ENCODE data around the gene COL5A1.

Gene COL5A1

DNA sequence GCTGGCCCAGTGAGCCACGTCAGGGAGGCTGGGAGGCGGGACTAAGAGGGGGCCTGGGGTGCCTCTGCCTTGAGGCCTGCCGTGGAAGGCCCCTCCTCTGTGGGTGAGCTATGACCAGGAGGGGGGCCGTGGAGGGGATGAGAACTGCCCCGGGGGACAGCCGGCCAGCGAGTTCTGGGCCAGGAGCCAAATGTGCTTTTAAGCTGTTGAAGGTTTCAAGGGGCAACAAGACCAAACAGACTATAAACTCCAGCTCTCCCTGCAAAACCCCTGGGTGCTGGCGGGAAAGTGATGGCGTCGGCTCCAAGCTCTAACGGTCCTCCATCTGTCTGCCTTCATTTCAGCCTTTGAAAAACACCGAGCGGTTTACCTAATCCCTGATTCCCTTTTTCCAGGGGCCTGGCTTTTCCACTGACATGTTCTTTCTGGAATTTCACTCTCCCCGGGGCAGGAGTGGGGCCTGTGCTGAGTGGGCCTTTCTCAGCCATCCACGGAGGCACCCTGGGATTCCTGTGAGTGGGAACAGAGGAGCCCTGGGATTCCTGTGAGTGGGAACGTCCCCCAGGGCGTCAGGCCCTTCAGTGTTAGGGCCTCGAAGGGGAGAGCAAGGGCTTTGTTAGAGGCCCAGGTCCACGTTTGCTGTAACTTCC, 65.6 kb downstream of the COL5A1 start:
- DNase-seq = peak; percentile 75 to 93
- TF ChIP-seq, protein P1, sequence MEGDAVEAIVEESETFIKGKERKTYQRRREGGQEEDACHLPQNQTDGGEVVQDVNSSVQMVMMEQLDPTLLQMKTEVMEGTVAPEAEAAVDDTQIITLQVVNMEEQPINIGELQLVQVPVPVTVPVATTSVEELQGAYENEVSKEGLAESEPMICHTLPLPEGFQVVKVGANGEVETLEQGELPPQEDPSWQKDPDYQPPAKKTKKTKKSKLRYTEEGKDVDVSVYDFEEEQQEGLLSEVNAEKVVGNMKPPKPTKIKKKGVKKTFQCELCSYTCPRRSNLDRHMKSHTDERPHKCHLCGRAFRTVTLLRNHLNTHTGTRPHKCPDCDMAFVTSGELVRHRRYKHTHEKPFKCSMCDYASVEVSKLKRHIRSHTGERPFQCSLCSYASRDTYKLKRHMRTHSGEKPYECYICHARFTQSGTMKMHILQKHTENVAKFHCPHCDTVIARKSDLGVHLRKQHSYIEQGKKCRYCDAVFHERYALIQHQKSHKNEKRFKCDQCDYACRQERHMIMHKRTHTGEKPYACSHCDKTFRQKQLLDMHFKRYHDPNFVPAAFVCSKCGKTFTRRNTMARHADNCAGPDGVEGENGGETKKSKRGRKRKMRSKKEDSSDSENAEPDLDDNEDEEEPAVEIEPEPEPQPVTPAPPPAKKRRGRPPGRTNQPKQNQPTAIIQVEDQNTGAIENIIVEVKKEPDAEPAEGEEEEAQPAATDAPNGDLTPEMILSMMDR (IDR thresholded peaks at IDR 0.05) = no peak
- Histone ChIP-seq H3K4me1 (peaks cover 7 to 62% (median 48%) of the 10 kb centered on the region in 4 donors), H3K4me3 (no peak overlapping the region), H3K27ac (peak overlapping the region; percentile 75 to 80), H3K36me3 (peaks cover under 1 to 15% (median 2%) of the 10 kb centered on the region in 3 donors), H3K9me3 (no peaks in the 10 kb centered on the region), H3K27me3 (no peaks in the 10 kb centered on the region)
- intact Hi-C loops (cut with DNase I; ENCODE audit: low total_unique reads) = no loop called here

DNA sequence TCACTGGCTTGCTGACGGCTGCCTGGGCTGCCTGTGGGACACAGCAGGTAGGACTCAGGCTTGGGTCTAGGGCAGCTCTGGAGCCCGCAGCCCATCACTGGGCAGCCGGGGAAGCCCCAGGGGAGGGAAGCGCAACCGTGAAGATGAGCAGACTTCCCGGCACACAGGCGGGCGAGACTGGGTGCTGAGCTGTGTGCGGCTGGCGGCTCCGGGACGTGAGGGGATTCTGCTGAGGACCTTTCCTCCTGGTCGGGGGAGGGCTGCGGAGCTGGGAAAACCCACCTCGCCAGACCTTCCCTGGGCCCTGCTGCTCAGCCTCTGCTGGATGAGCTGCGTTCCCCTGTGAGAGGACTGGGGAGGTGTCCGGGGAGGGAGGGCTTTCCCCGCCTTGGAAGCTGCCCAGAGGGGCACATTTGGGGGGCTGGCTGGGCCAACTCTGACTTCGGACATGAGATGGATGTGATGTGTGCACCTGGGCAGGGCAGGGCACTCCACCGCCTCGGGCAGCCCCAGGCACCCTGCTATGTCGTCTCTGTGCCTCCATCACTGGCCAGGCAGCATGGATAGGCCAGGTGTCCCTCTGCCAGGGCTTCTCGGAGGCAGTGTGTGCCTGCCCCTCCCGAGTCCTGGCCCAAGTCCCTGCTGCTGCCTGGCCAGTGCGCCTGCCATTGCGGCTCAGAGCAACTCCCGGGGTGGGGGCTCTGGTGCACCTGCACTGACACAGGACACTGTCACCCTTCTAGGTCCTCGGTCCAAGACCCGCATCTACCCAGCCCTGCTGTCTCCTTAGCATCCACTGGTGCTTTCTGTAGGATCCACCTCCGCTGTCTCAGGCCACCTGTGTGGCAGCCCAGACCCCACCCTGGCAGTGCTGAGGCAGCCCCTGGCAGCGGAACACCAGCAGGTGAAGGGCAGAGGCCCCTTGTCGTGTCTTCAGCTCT, 66.4 kb downstream of the COL5A1 start:
- Histone ChIP-seq H3K9me3 (no peaks in the 10 kb centered on the region), H3K27me3 (no peaks in the 10 kb centered on the region), H3K36me3 (peaks cover 0 to 7% (median 0%) of the 10 kb centered on the region in 3 donors), H3K4me1 (peaks cover 7 to 62% (median 46%) of the 10 kb centered on the region in 4 donors), H3K27ac (peak overlapping the region; percentile 75 to 80), H3K4me3 (no peak overlapping the region)
- TF ChIP-seq, protein P1 (IDR thresholded peaks at IDR 0.05) = no peak
- intact Hi-C loops (cut with DNase I; ENCODE audit: low total_unique reads) = no loop called here
- DNase-seq = no peak

DNA sequence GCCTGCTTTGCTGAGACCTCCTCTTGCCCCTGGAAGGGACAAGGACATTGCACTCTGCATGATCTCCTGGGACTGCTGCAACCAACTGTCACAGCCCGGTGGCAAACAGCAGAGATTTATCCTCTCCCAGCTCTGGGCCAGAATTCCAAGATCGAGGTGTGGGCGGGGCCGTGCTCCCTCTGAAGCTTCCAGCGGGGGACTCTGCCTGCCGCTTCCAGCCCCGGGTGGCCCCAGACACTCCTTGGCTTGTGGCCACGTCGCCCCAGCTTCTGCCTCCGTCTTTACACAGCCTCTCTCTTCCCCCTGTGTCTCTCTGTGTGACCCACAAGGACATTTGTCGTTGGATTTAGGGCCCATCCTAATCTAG, 67.1 kb downstream of the COL5A1 start:
- intact Hi-C loops (cut with DNase I; ENCODE audit: low total_unique reads) = no loop called here
- Histone ChIP-seq H3K9me3 (no peaks in the 10 kb centered on the region), H3K4me3 (no peak overlapping the region), H3K27me3 (no peaks in the 10 kb centered on the region), H3K27ac (peak overlapping the region; percentile 75 to 80), H3K4me1 (peaks cover 7 to 62% (median 44%) of the 10 kb centered on the region in 4 donors), H3K36me3 (peaks cover 0 to 5% (median 3%) of the 10 kb centered on the region in 3 donors)
- DNase-seq = no peak
- TF ChIP-seq, protein P1 (IDR thresholded peaks at IDR 0.05) = no peak

DNA sequence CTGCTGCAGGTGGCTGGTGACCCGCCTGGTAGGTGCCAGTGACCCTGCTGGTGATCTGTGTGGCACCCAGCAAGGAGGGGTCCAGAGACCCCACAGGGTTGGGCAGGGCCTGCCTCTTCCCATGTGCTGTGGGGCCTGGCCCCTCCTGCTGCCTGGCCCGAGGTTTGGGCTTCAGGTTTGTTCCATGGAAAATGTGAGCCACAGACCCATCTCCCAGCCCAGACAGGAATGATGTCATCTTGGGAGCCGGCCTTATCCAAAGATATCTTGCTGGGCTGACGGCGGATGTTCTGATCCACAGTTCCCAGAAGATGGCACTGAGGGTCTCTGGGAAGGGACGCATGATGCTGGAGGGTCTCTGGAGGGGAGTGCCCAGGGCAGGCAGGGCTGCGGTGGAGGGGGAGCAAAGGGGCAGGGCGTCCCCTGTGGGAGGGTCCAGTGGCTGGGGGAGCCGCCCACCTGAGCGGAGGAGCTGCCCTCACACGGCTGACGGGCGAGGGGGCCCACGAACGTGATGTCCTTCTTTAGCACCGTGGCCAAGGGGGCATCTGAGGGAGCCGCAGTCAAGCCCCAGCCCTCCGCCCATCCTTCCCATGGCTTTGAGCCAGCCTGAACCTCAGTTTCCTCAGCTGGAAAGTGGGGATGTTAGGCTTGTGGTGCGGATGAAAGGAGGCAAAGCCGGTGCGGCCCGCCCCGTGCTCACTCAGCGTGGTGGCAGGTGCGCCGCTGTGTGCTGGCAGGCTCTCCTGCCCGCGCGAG, 68.1 kb downstream of the COL5A1 start:
- intact Hi-C loops (cut with DNase I; ENCODE audit: low total_unique reads) = no loop called here
- no peaks in the 10 kb centered on the region for H3K27me3 ChIP-seq
- DNase-seq = peak; percentile 78 to 82
- H3K36me3 ChIP-seq = peaks cover 0 to 6% (median 5%) of the 10 kb centered on the region in 3 donors
- H3K27ac ChIP-seq = peak overlapping the region; percentile 75 to 80
- no peak overlapping the region for H3K4me3 ChIP-seq
- peaks cover 7 to 53% (median 44%) of the 10 kb centered on the region in 4 donors for H3K4me1 ChIP-seq
- H3K9me3 ChIP-seq = no peaks in the 10 kb centered on the region
- TF ChIP-seq, protein P1 (IDR thresholded peaks at IDR 0.05) = no peak

DNA sequence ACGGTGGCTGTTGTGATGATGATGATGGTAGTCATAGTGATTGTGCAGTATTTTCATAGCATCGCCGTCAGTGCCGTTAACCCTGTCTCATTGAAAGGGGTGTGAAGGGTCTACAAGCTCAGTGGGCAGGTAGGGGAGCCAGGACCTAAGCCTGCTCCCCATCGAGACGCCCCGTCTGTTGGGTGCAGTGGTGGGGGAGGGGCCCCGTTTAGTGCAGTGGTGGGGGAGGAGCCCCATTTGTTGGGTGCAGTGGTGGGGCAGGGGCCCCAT, 68.6 kb downstream of the COL5A1 start:
- DNase-seq = no peak
- Histone ChIP-seq H3K27me3 (no peaks in the 10 kb centered on the region), H3K4me3 (no peak overlapping the region), H3K36me3 (peaks cover 0 to 6% (median 5%) of the 10 kb centered on the region in 3 donors), H3K4me1 (peaks cover 7 to 49% (median 42%) of the 10 kb centered on the region in 4 donors), H3K27ac (peak overlapping the region; percentile 75 to 80), H3K9me3 (no peaks in the 10 kb centered on the region)
- intact Hi-C loops (cut with DNase I; ENCODE audit: low total_unique reads) = no loop called here
- TF ChIP-seq, protein P1 (IDR thresholded peaks at IDR 0.05) = no peak

Measured in tibial artery (tissue), 4 donors.